Colonic mucosa (tissue), 4 donors: ENCODE results near the gene SEC24D. TPM values are rescaled to one million over a fixed set of nuclear protein-coding genes. Genes with fewer than 3 reads are reported as not detected.

Experiments used
- DNase-seq: peaks from one replicate; pipeline ENCODE4 v3.0.0-alpha.2; 2020
- H3K27ac ChIP-seq: fragments of 200-600 bp; one replicate; pipeline ENCODE4 v1.8.0; 2021
- H3K27me3 ChIP-seq: fragments of 200-600 bp; one replicate; pipeline ENCODE4 v1.8.0; 2021
- H3K36me3 ChIP-seq: fragments of 200-600 bp; one replicate; pipeline ENCODE4 v1.8.0; 2021
- H3K4me1 ChIP-seq: fragments of 200-600 bp; one replicate; pipeline ENCODE4 v1.8.0; 2021; ENCODE audit warnings: mild to moderate bottlenecking
- H3K4me3 ChIP-seq: fragments of 200-600 bp; one replicate; pipeline ENCODE4 v1.8.0; 2021
- H3K9ac ChIP-seq, 2 donors: one replicate each; pipeline ENCODE4 v1.7.0; 2013; ENCODE audit warnings: control low read depth in 2 of 2, low read depth in 2 of 2, low read length in 2 of 2
- H3K9me3 ChIP-seq: fragments of 200-600 bp; one replicate; pipeline ENCODE4 v1.8.0; 2021
- CTCF ChIP-seq: fragments of 200-600 bp; IDR thresholded peaks from one replicate; pipeline ENCODE4 v1.8.0; 2022; ENCODE audit warnings: antibody characterized with exemption, mild to moderate bottlenecking
- intact Hi-C: fragments of 100-400 bp; cut with DNase I; formaldehyde crosslinking; loops from one replicate; pipeline ENCODE4 v1.14.1; 2022
- total RNA-seq, 2 donors: library from RNA; stranded (reverse); fragmentation: NEBNext Ultra II Directional in 1 of 2; extraction: Animal tissue kit (Norgen Biotek cat#: 25700) in 1 of 2; gene quantifications; one replicate each; pipeline ENCODE4 v1.2.1, GENCODE V29; 2021
- donor health status: healthy.
- donor health status: DM: no; HTN: no; CAD: no.
- donor health status: DM: no; HTN: no; CAD: no.

The SEC24D gene
- total RNA-seq, 2 donors from 2014 or later, result 71.8 to 77.0 TPM

DNA sequence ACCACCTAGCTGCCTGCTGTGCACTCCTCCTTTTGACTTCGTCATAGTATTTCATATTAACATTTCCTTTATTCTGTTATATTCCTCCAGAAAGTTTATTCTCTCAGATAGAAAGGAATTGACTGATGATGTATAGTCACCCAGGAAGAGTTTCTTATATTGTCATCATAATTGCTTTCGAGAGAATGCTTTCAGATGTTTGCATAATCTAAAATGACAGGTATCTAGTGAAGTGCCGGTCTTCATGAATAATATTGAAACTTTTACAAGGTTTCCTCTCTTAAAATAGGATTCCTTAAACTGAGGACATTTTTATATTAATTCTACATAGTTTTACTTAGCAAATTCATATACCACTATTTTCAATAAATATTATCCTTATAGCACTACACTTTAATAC, 10.1 kb downstream of the SEC24D start:
- intact Hi-C loops, result no loop called here
- no peak for DNase-seq
- no peak overlapping the region for H3K27ac ChIP-seq
- H3K27me3 ChIP-seq, result no peaks in the 10 kb centered on the region
- H3K36me3 ChIP-seq, result peaks cover 6% of the 10 kb centered on the region
- H3K4me1 ChIP-seq, result no peaks in the 10 kb centered on the region
- H3K4me3 ChIP-seq, result no peak overlapping the region
- no peak overlapping the region for H3K9ac ChIP-seq
- TF ChIP-seq CTCF, result no peak
- H3K9me3 ChIP-seq, result no peaks in the 10 kb centered on the region

- H3K27ac ChIP-seq, result no peak overlapping the region
Observed at GRCh38 chr4:118824141-118824540, 11.8 kb downstream of the SEC24D start.

GRCh38 chr4:118823471-118823870, 12.5 kb downstream of the SEC24D start:
- Histone ChIP-seq H3K9me3 (no peaks in the 10 kb centered on the region), H3K27ac (no peak overlapping the region), H3K4me3 (no peak overlapping the region), H3K36me3 (no peaks in the 10 kb centered on the region), H3K27me3 (no peaks in the 10 kb centered on the region), H3K9ac (no peak overlapping the region), H3K4me1 (no peaks in the 10 kb centered on the region)
- peak; percentile 61 for DNase-seq
- intact Hi-C loops, result no loop called here
- no peak for TF ChIP-seq CTCF

More at GRCh38 chr4:118824141-118824540, 11.8 kb downstream of the SEC24D start:
- H3K9ac ChIP-seq, result no peak overlapping the region
- H3K9me3 ChIP-seq, result no peaks in the 10 kb centered on the region
- no peaks in the 10 kb centered on the region for H3K4me1 ChIP-seq
- H3K4me3 ChIP-seq, result no peak overlapping the region
- no peaks in the 10 kb centered on the region for H3K36me3 ChIP-seq
- intact Hi-C loops, result no loop called here
- no peaks in the 10 kb centered on the region for H3K27me3 ChIP-seq
- TF ChIP-seq CTCF, result no peak
- DNase-seq, result no peak

DNA sequence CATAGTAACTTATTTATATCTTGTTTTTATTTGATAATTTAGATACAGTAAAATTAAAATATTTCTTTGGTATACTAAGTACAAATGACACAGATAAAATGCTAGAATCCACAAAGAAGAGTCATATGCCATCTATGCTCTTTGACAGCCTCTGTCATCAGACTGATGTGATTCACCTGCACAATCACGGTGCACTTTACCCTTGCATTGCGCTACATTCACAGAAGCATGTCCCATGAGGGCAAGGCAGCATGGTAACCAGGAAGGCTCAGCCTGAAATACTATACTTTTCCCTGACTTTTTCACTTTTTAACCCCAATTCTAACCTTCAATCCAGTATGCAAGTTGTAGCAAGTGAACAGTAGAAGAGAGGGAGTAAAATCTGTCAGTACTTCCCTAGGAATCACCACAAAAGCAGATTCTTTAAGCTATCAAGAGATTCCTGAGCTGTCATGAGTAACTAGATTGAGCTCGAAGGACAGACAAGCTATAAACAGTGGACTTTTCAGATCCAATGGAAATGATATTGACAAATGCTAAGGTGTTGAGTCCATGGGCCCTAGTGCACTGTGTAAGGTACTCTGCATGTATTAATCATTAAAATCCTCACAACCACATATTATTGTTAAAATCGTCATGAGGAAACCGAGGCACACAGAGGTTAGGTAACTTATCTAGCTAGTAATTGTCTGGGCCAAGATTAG, 14.2 kb downstream of the SEC24D start:
- no peaks in the 10 kb centered on the region for H3K9me3 ChIP-seq
- H3K9ac ChIP-seq, result no peak overlapping the region
- intact Hi-C loops, result no loop called here
- no peak overlapping the region for H3K27ac ChIP-seq
- no peak for TF ChIP-seq CTCF
- no peaks in the 10 kb centered on the region for H3K4me1 ChIP-seq
- no peaks in the 10 kb centered on the region for H3K27me3 ChIP-seq
- no peak overlapping the region for H3K4me3 ChIP-seq
- DNase-seq, result no peak
- no peaks in the 10 kb centered on the region for H3K36me3 ChIP-seq

DNA sequence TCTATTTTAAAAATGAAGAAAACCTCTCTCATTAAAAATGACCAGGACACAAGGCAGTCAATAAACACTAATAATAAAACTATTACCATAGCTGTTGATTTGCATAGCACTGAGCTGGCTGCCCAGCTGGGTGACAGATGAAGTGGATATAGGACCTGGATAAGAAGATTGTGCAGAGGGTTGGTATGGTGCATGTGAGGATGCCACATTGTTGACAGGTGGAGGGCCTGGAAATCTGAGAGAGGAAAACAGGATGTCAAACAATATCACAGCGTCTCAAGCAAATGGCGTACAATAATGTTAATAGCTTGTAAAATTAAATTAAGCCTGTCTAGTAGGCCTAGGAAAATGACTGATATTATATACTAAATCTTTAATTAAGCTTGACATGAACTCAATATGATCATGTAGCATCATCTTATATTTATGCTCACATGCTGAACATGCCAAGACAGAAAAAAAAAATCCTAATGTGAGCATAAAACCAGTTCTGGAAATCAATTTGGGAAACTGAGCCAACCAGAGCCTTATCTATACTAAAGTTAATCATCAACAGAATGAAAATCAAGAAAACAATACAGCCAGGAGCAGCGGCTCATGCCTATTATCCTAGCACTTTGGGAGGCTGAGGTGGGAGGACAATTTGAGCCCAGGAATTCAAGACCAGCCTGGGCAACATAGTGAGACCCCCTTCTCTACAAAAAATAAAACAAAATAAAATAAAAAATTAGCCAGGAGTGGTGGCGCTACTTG, 18.6 kb downstream of the SEC24D start:
- Histone ChIP-seq H3K9me3 (no peaks in the 10 kb centered on the region), H3K4me1 (no peaks in the 10 kb centered on the region), H3K9ac (no peak overlapping the region), H3K36me3 (peaks cover 13% of the 10 kb centered on the region), H3K27me3 (no peaks in the 10 kb centered on the region), H3K27ac (no peak overlapping the region), H3K4me3 (no peak overlapping the region)
- intact Hi-C loops, result no loop called here
- DNase-seq, result no peak
- no peak for TF ChIP-seq CTCF
